Activated naive CD4-positive, alpha-beta T cell (primary cell): ENCODE data around the gene PLBD1.

Source experiments
- DNase-seq, 4 experiments: peaks; one replicate each; lab custom pipeline; 2025; lab: John Stamatoyannopoulos, UW

PLBD1 gene

GRCh38 chr12:14505626-14506596 lies 61.8 kb downstream of the PLBD1 start:
- DNase-seq: no peak

GRCh38 chr12:14495326-14495725 lies 72.4 kb downstream of the PLBD1 start:
- DNase-seq: no peak

GRCh38 chr12:14482886-14483285 lies 84.8 kb downstream of the PLBD1 start:
- DNase-seq: no peak

- no peak for DNase-seq
Measured at GRCh38 chr12:14482361-14482760, 85.3 kb downstream of the PLBD1 start.

GRCh38 chr12:14481201-14481600 lies 86.5 kb downstream of the PLBD1 start:
- no peak for DNase-seq

GRCh38 chr12:14479004-14479403 lies 88.7 kb downstream of the PLBD1 start:
- DNase-seq: no peak

GRCh38 chr12:14473707-14474287 lies 93.9 kb downstream of the PLBD1 start:
- DNase-seq: no peak

GRCh38 chr12:14471497-14471896 lies 96.2 kb downstream of the PLBD1 start:
- DNase-seq: no peak

- no peak for DNase-seq
Measured at GRCh38 chr12:14460212-14460841, 107.4 kb downstream of the PLBD1 start.

GRCh38 chr12:14454098-14454907 lies 113.4 kb downstream of the PLBD1 start:
- no peak for DNase-seq
